ENCODE measurements around the gene FAM240A. TPM values are rescaled to one million over a fixed set of nuclear protein-coding genes. Genes with fewer than 3 reads are reported as not detected.

Gene FAM240A
- total and polyA plus RNA-seq, 2 donors (not counting 1 experiment from before 2014, with no cell fraction given) = not detected

- DNase-seq (ENCODE audit: low read depth in 2 of 2) = no peak
- Histone ChIP-seq H3K79me2 (ENCODE audit: control insufficient read depth, insufficient read depth, low read length) (no peaks in the 10 kb centered on the region), H2AFZ (ENCODE audit: low read length) (no peak overlapping the region), H3K36me3 (ENCODE audit: control insufficient read depth, insufficient read depth, low read length) (no peaks in the 10 kb centered on the region), H3K9me3 (ENCODE audit: control insufficient read depth, insufficient read depth, low read depth, low read length) (no peaks in the 10 kb centered on the region), H3K27ac (ENCODE audit: insufficient read depth, low read length) (no peak overlapping the region), H3K9ac (ENCODE audit: insufficient read depth, low read length) (no peak overlapping the region), H4K20me1 (ENCODE audit: control insufficient read depth, extremely low read depth, insufficient read depth, low read length) (no peaks in the 10 kb centered on the region), H3K4me2 (ENCODE audit: extremely low read depth, insufficient read depth, low read length) (no peak overlapping the region), H3K4me3 (replicated peaks in 1 of 4; ENCODE audit: control extremely low read depth in 1 of 4, insufficient read depth in 1 of 4, low read depth in 3 of 4, low read length in 4 of 4) (no peak overlapping the region), H3K27me3 (ENCODE audit: control insufficient read depth, insufficient read depth, low read length) (peaks cover 2% of the 10 kb centered on the region), H3K4me1 (ENCODE audit: control insufficient read depth, extremely low read depth, insufficient read depth, low read length) (peaks cover 2% of the 10 kb centered on the region)
- TF ChIP-seq EZH2 (IDR thresholded peaks at IDR 0.05; ENCODE audit: low read length, missing control alignments) = no peak
- TF ChIP-seq, protein P1, sequence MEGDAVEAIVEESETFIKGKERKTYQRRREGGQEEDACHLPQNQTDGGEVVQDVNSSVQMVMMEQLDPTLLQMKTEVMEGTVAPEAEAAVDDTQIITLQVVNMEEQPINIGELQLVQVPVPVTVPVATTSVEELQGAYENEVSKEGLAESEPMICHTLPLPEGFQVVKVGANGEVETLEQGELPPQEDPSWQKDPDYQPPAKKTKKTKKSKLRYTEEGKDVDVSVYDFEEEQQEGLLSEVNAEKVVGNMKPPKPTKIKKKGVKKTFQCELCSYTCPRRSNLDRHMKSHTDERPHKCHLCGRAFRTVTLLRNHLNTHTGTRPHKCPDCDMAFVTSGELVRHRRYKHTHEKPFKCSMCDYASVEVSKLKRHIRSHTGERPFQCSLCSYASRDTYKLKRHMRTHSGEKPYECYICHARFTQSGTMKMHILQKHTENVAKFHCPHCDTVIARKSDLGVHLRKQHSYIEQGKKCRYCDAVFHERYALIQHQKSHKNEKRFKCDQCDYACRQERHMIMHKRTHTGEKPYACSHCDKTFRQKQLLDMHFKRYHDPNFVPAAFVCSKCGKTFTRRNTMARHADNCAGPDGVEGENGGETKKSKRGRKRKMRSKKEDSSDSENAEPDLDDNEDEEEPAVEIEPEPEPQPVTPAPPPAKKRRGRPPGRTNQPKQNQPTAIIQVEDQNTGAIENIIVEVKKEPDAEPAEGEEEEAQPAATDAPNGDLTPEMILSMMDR (conservative IDR thresholded peaks at IDR 0.05 in 1 of 2, IDR thresholded peaks at IDR 0.05 in 1 of 2; ENCODE audit: low read depth in 1 of 2, low read length in 2 of 2) = no peak
Observed at GRCh38 chr3:46626039-46626438, 13.7 kb downstream of the FAM240A start.

- DNase-seq (ENCODE audit: low read depth in 2 of 2) = no peak
Observed at GRCh38 chr3:46627078-46627477, 14.8 kb downstream of the FAM240A start.

GRCh38 chr3:46628901-46629369 lies 16.6 kb downstream of the FAM240A start:
- H3K9me3 ChIP-seq (ENCODE audit: control insufficient read depth, insufficient read depth, low read depth, low read length) = no peaks in the 10 kb centered on the region
- H3K79me2 ChIP-seq (ENCODE audit: control insufficient read depth, insufficient read depth, low read length) = no peaks in the 10 kb centered on the region
- no peaks in the 10 kb centered on the region for H4K20me1 ChIP-seq (ENCODE audit: control insufficient read depth, extremely low read depth, insufficient read depth, low read length)
- H3K4me1 ChIP-seq (ENCODE audit: control insufficient read depth, extremely low read depth, insufficient read depth, low read length) = peaks cover 2% of the 10 kb centered on the region
- TF ChIP-seq EZH2 (IDR thresholded peaks at IDR 0.05; ENCODE audit: low read length, missing control alignments) = no peak
- TF ChIP-seq, protein P1 (conservative IDR thresholded peaks at IDR 0.05 in 1 of 2, IDR thresholded peaks at IDR 0.05 in 1 of 2; ENCODE audit: low read depth in 1 of 2, low read length in 2 of 2) = no peak
- peak in 1 of 2 donors; percentile 67 for DNase-seq (ENCODE audit: low read depth in 2 of 2)
- no peak overlapping the region for H3K9ac ChIP-seq (ENCODE audit: insufficient read depth, low read length)
- peaks cover 2% of the 10 kb centered on the region for H3K27me3 ChIP-seq (ENCODE audit: control insufficient read depth, insufficient read depth, low read length)
- peak overlapping the region; percentile 37 for H2AFZ ChIP-seq (ENCODE audit: low read length)
- no peak overlapping the region for H3K27ac ChIP-seq (ENCODE audit: insufficient read depth, low read length)
- no peaks in the 10 kb centered on the region for H3K36me3 ChIP-seq (ENCODE audit: control insufficient read depth, insufficient read depth, low read length)
- H3K4me2 ChIP-seq (ENCODE audit: extremely low read depth, insufficient read depth, low read length) = no peak overlapping the region
- H3K4me3 ChIP-seq (replicated peaks in 1 of 4; ENCODE audit: control extremely low read depth in 1 of 4, insufficient read depth in 1 of 4, low read depth in 3 of 4, low read length in 4 of 4) = no peak overlapping the region

More at GRCh38 chr3:46627078-46627477, 14.8 kb downstream of the FAM240A start:
- Histone ChIP-seq H3K4me3 (replicated peaks in 1 of 4; ENCODE audit: control extremely low read depth in 1 of 4, insufficient read depth in 1 of 4, low read depth in 3 of 4, low read length in 4 of 4) (no peak overlapping the region), H3K4me1 (ENCODE audit: control insufficient read depth, extremely low read depth, insufficient read depth, low read length) (peaks cover 2% of the 10 kb centered on the region), H2AFZ (ENCODE audit: low read length) (no peak overlapping the region), H3K4me2 (ENCODE audit: extremely low read depth, insufficient read depth, low read length) (no peak overlapping the region), H3K27me3 (ENCODE audit: control insufficient read depth, insufficient read depth, low read length) (peaks cover 2% of the 10 kb centered on the region), H3K79me2 (ENCODE audit: control insufficient read depth, insufficient read depth, low read length) (no peaks in the 10 kb centered on the region), H4K20me1 (ENCODE audit: control insufficient read depth, extremely low read depth, insufficient read depth, low read length) (no peaks in the 10 kb centered on the region), H3K9ac (ENCODE audit: insufficient read depth, low read length) (no peak overlapping the region), H3K9me3 (ENCODE audit: control insufficient read depth, insufficient read depth, low read depth, low read length) (no peaks in the 10 kb centered on the region), H3K36me3 (ENCODE audit: control insufficient read depth, insufficient read depth, low read length) (no peaks in the 10 kb centered on the region), H3K27ac (ENCODE audit: insufficient read depth, low read length) (no peak overlapping the region)
- TF ChIP-seq, protein P1 (conservative IDR thresholded peaks at IDR 0.05 in 1 of 2, IDR thresholded peaks at IDR 0.05 in 1 of 2; ENCODE audit: low read depth in 1 of 2, low read length in 2 of 2) = no peak
- TF ChIP-seq EZH2 (IDR thresholded peaks at IDR 0.05; ENCODE audit: low read length, missing control alignments) = no peak

Measured in fibroblast of lung (primary cell).